Skin of body (tissue), 2 donors: ENCODE measurements around the gene STX11. TPM values are rescaled to one million over a fixed set of nuclear protein-coding genes. Genes with fewer than 3 reads are reported as not detected.

ENCODE experiments used
- DNase-seq: peaks from one replicate; lab custom pipeline; 2025; lab: John Stamatoyannopoulos, UW
- total RNA-seq: library from RNA; depleted of rRNA; stranded (reverse); fragments of >200 nt; gene quantifications from one replicate; pipeline ENCODE4 v1.2.3, GENCODE V29; 2014

The STX11 gene
- total RNA-seq, 1 donor from 2014 or later = 5.9 TPM

GRCh38 chr6:144141470-144141869 is 8.8 kb upstream of the STX11 start:
- DNase-seq = no peak

- DNase-seq = no peak
These were observed 7.2 kb upstream of the STX11 start for GRCh38 chr6:144143106-144143505.

GRCh38 chr6:144143878-144144277 is 6.4 kb upstream of the STX11 start:
- no peak for DNase-seq

GRCh38 chr6:144144996-144145395 is 5.3 kb upstream of the STX11 start:
- no peak for DNase-seq

- DNase-seq = no peak
These were observed 4.8 kb upstream of the STX11 start for GRCh38 chr6:144145541-144145940.

- peak; percentile 14 for DNase-seq
These were observed 1.4 kb upstream of the STX11 start for GRCh38 chr6:144148886-144149285.

- no peak for DNase-seq
These were observed 791 bp upstream of the STX11 start for GRCh38 chr6:144149558-144149893.

- DNase-seq = no peak
These were observed 667 bp downstream of the STX11 start for GRCh38 chr6:144150710-144151657.

- DNase-seq = no peak
These were observed 2.1 kb downstream of the STX11 start for GRCh38 chr6:144152334-144152900.

GRCh38 chr6:144153260-144153659 is 2.9 kb downstream of the STX11 start:
- DNase-seq = no peak

GRCh38 chr6:144153971-144154370 is 3.7 kb downstream of the STX11 start:
- no peak for DNase-seq

- DNase-seq = peak; percentile 61
These were observed 5.2 kb downstream of the STX11 start for GRCh38 chr6:144155529-144155928.

GRCh38 chr6:144156338-144156737 is 6.0 kb downstream of the STX11 start:
- DNase-seq = peak; percentile 7

GRCh38 chr6:144156991-144157390 is 6.7 kb downstream of the STX11 start:
- DNase-seq = no peak

- DNase-seq = peak; percentile 54
These were observed 7.8 kb downstream of the STX11 start for GRCh38 chr6:144158133-144158532.

GRCh38 chr6:144159223-144159622 is 8.9 kb downstream of the STX11 start:
- DNase-seq = no peak

- no peak for DNase-seq
These were observed 9.4 kb downstream of the STX11 start for GRCh38 chr6:144159742-144160141.

GRCh38 chr6:144160431-144161005 is 10.2 kb downstream of the STX11 start:
- no peak for DNase-seq

GRCh38 chr6:144161975-144162374 is 11.7 kb downstream of the STX11 start:
- no peak for DNase-seq

GRCh38 chr6:144162977-144163376 is 12.7 kb downstream of the STX11 start:
- DNase-seq = no peak

GRCh38 chr6:144165784-144166183 is 15.5 kb downstream of the STX11 start:
- no peak for DNase-seq

GRCh38 chr6:144170044-144170443 is 19.7 kb downstream of the STX11 start:
- no peak for DNase-seq

- DNase-seq = no peak
These were observed 21.1 kb downstream of the STX11 start for GRCh38 chr6:144171406-144171805.
